ENCODE measurements around the gene PLB1. TPM values are rescaled to one million over a fixed set of nuclear protein-coding genes. Genes with fewer than 3 reads are reported as not detected.

PLB1 gene
- total RNA-seq, 2 donors from 2014 or later = 19.2 to 29.6 TPM

DNA sequence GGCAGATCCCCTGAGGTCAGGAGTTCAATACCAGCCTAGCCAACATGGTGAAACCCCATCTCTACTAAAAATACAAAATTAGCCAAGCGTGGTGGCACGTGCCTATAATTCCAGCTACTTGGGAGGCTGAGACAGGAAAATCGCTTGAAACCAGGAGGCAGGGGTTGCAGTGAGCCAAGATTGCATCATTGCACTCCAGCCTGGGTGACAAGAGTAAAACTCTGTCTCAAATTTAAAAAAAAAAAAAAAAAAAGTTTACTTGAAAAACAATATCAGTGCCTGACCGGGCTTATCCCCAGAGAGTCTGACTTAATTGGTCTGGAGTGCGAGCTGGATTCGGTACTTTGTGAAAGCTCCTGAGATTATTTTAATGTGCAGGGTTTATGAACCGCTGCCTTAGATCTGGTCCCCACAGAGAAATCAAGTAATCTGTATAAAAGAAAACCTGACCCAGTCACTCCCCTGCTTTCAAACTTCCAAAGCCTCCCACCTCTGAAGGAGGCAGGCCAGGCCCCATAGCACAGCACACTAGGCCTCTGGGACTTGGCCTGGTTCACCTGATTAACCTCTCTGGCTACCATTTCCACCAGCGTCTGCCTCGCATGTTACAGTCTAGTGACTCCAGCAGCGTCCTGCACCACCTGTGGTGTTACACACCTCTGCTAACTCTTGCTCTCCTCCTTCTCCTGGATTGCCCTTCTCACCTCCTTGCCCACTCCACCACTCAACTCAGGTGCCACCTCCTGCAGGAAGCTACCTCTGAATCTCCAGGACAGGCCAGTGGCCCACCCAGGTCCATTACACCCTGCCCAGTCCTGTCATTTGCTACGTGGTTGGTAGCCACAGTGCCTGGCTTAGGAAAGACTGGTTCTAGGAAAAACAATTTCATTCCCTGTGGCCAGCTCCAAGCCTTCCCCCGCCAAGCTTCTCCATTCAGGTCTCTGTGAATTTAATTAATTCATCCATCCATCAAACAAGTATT lies 141.5 kb downstream of the PLB1 start:
- ATAC-seq (ENCODE audit: insufficient number of reproducible peaks, low FRiP score, low read depth) (peak; percentile 51), DNase-seq (ENCODE audit: low spot score) (peak; percentile 36)
- TF ChIP-seq, protein P1, sequence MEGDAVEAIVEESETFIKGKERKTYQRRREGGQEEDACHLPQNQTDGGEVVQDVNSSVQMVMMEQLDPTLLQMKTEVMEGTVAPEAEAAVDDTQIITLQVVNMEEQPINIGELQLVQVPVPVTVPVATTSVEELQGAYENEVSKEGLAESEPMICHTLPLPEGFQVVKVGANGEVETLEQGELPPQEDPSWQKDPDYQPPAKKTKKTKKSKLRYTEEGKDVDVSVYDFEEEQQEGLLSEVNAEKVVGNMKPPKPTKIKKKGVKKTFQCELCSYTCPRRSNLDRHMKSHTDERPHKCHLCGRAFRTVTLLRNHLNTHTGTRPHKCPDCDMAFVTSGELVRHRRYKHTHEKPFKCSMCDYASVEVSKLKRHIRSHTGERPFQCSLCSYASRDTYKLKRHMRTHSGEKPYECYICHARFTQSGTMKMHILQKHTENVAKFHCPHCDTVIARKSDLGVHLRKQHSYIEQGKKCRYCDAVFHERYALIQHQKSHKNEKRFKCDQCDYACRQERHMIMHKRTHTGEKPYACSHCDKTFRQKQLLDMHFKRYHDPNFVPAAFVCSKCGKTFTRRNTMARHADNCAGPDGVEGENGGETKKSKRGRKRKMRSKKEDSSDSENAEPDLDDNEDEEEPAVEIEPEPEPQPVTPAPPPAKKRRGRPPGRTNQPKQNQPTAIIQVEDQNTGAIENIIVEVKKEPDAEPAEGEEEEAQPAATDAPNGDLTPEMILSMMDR (IDR thresholded peaks at IDR 0.05) = no peak
- H3K27me3 ChIP-seq (replicated peaks; ENCODE audit: insufficient read depth) = no peaks in the 10 kb centered on the region
- no peaks in the 10 kb centered on the region for H3K9me3 ChIP-seq
- H3K4me1 ChIP-seq (ENCODE audit: control insufficient read depth in 1 of 2, low read depth in 2 of 2) = peaks cover 42 to 74% of the 10 kb centered on the region in 2 donors
- peak overlapping the region; percentile 98 to 100 for H3K27ac ChIP-seq
- H3K36me3 ChIP-seq = no peaks in the 10 kb centered on the region
- H3K4me3 ChIP-seq = peak overlapping the region; percentile 18

DNA sequence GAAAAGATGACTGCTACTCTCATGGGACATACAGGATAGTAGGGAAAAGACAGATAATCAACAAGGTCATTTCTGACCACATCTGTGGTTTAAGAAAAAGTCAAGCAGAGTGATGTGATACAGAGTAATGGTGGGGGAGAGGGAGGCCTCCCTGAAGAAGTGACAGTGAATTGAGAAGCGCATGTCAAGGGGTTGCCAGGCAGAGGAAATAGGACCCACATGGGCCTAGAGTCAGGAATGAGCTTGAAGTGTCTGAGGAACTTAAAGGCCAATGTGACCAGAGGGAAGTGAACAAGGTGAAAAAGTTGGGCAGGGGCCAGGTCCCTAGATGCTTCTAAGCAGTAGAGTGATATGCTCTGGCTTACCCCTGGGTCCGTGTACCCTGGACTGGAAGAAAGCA lies 142.2 kb downstream of the PLB1 start:
- H3K4me1 ChIP-seq (ENCODE audit: control insufficient read depth in 1 of 2, low read depth in 2 of 2) = peaks cover 42 to 74% of the 10 kb centered on the region in 2 donors

DNA sequence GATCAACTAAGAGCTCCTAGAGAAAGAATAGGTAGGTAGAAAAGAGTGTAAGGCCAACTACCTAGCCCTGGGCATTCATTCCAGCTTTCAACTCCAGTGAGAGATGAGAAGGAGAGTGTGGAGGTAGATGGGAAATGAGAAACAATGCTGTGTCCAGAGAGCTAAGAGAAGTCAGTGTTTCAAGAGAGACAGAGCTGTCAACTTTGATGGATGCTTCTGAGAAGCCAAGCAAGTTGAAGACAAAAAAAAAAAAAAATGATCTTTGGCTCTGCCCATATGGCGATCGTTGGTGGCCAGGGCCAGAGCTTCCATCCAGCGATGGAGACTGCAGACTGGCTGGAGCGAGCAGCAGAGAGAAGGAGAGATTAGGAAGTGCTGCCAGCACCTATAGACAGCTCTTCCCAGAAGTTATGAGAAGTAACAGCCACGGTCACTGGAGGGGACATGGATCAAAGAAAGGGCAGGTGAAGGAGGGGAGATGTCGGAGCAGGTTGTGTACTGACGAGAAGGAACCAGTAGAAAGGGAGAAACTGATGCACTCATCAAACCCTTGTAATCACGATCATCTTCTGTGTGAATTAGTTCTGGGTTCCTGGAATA lies 143.3 kb downstream of the PLB1 start:
- DNase-seq (ENCODE audit: low spot score) (no peak), ATAC-seq (ENCODE audit: insufficient number of reproducible peaks, low FRiP score, low read depth) (no peak)
- Histone ChIP-seq H3K9me3 (no peaks in the 10 kb centered on the region), H3K27me3 (replicated peaks; ENCODE audit: insufficient read depth) (no peaks in the 10 kb centered on the region), H3K36me3 (no peaks in the 10 kb centered on the region), H3K4me3 (no peak overlapping the region), H3K4me1 (ENCODE audit: control insufficient read depth in 1 of 2, low read depth in 2 of 2) (peaks cover 39 to 74% of the 10 kb centered on the region in 2 donors), H3K27ac (peak overlapping the region; percentile 93 to 100)
- TF ChIP-seq, protein P1 (IDR thresholded peaks at IDR 0.05) = no peak

More for the DNA sequence above, 142.2 kb downstream of the PLB1 start:
- DNase-seq (ENCODE audit: low spot score) (no peak), ATAC-seq (ENCODE audit: insufficient number of reproducible peaks, low FRiP score, low read depth) (no peak)
- Histone ChIP-seq H3K27ac (peak overlapping the region; percentile 93 to 100), H3K4me3 (no peak overlapping the region), H3K27me3 (replicated peaks; ENCODE audit: insufficient read depth) (no peaks in the 10 kb centered on the region), H3K36me3 (no peaks in the 10 kb centered on the region), H3K9me3 (no peaks in the 10 kb centered on the region)
- TF ChIP-seq, protein P1 (IDR thresholded peaks at IDR 0.05) = no peak

DNA sequence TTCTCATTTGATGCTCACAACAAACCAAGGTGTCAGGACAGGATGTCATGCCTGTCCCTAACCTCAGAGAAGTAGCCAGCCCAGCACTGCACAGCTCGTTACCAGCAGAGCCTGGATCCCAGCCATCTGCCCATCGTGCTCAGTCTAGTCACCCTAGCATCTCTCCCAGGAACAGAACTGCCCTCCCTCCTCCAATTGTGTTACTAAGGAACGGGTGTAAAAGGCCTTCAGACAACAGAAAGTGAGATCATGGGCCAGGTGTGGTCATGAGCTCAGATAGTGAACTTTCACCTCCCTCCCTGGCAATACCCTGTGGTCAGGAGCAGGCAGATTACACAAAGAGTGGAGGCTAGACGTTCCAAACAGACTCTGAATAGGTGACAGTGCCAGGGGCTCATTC lies 144.0 kb downstream of the PLB1 start:
- Histone ChIP-seq H3K27me3 (replicated peaks; ENCODE audit: insufficient read depth) (no peaks in the 10 kb centered on the region), H3K36me3 (no peaks in the 10 kb centered on the region), H3K4me1 (ENCODE audit: control insufficient read depth in 1 of 2, low read depth in 2 of 2) (peaks cover 32 to 74% of the 10 kb centered on the region in 2 donors), H3K4me3 (no peak overlapping the region), H3K27ac (peak overlapping the region; percentile 51 to 100), H3K9me3 (no peaks in the 10 kb centered on the region)
- ATAC-seq (ENCODE audit: insufficient number of reproducible peaks, low FRiP score, low read depth) (no peak), DNase-seq (ENCODE audit: low spot score) (no peak)
- TF ChIP-seq, protein P1 (IDR thresholded peaks at IDR 0.05) = no peak

DNA sequence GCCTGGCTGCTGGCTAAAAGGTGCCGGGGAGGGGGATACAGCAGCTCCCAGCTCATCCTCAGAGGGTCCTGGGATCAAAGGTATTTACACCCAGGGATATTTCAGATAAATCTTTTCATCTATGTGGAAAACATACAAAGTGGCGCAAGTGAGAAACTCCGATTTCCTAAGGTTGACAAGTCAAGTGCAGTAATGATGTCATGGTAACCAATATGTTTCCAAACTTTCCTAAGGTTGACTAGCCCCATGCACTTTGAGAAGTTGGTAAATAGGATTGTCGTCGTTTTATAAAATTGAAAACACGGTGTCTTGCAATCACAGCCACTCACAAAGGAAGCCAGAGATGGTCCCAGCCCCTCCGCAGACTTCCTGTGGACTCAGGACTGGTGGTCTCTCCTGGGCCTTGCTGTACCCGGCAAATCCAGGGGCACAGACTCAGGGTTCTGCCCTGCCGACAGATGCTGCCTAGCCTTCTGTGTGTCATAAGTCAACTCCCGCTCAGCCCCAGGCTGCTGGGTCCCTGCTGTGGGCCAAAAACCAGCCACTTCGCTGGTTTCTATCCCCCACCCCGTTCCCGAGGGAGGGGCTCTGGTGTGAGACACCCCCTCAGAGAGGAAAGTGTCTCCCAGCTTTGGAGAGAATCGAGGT lies 144.5 kb downstream of the PLB1 start:
- peaks cover 35 to 76% of the 10 kb centered on the region in 2 donors for H3K4me1 ChIP-seq (ENCODE audit: control insufficient read depth in 1 of 2, low read depth in 2 of 2)
- H3K27me3 ChIP-seq (replicated peaks; ENCODE audit: insufficient read depth) = no peaks in the 10 kb centered on the region
- ATAC-seq (ENCODE audit: insufficient number of reproducible peaks, low FRiP score, low read depth) (no peak), DNase-seq (ENCODE audit: low spot score) (no peak)
- H3K9me3 ChIP-seq = no peaks in the 10 kb centered on the region
- TF ChIP-seq, protein P1 (IDR thresholded peaks at IDR 0.05) = no peak
- no peak overlapping the region for H3K4me3 ChIP-seq
- peak overlapping the region; percentile 51 to 100 for H3K27ac ChIP-seq
- no peaks in the 10 kb centered on the region for H3K36me3 ChIP-seq

All from thoracic aorta (tissue), 2 donors.